Measurements from ENCODE around the gene RMND5A.

The RMND5A gene

GRCh38 chr2:86770816-86771301, 50.8 kb downstream of the RMND5A start:
- no peak for TF ChIP-seq CTCF (conservative IDR thresholded peaks at IDR 0.05)
- H3K27ac ChIP-seq = no peak overlapping the region

- no peak for TF ChIP-seq CTCF (conservative IDR thresholded peaks at IDR 0.05)
- H3K27ac ChIP-seq = no peak overlapping the region
Observed at GRCh38 chr2:86772611-86773010, 52.5 kb downstream of the RMND5A start.

- TF ChIP-seq CTCF (conservative IDR thresholded peaks at IDR 0.05) = no peak
- no peak overlapping the region for H3K27ac ChIP-seq
Observed at GRCh38 chr2:86774862-86775261, 54.8 kb downstream of the RMND5A start.

GRCh38 chr2:86775338-86775737, 55.2 kb downstream of the RMND5A start:
- TF ChIP-seq CTCF (conservative IDR thresholded peaks at IDR 0.05) = no peak
- no peak overlapping the region for H3K27ac ChIP-seq

GRCh38 chr2:86776532-86776931, 56.4 kb downstream of the RMND5A start:
- TF ChIP-seq CTCF (conservative IDR thresholded peaks at IDR 0.05) = no peak

GRCh38 chr2:86778957-86779356, 58.9 kb downstream of the RMND5A start:
- TF ChIP-seq CTCF (conservative IDR thresholded peaks at IDR 0.05) = no peak
- no peak overlapping the region for H3K27ac ChIP-seq

More at GRCh38 chr2:86776532-86776931, 56.4 kb downstream of the RMND5A start:
- H3K27ac ChIP-seq = no peak overlapping the region

- H3K27ac ChIP-seq = no peak overlapping the region
- TF ChIP-seq CTCF (conservative IDR thresholded peaks at IDR 0.05) = no peak
Observed at GRCh38 chr2:86779971-86780370, 59.9 kb downstream of the RMND5A start.

Measured in VCaP (cell line).